Mammary epithelial cell (primary cell): ENCODE measurements around the gene PBXIP1.

ENCODE experiments used
- CTCF ChIP-seq, 2 donors: IDR thresholded peaks in 1 of 2; conservative IDR thresholded peaks in 1 of 2; 2 replicates each; pipeline ENCODE4 v1.5.1; 2011 to 2012; ENCODE audit warnings: inconsistent platforms in 2 of 2, low read length in 2 of 2, mild to moderate bottlenecking in 2 of 2, control low read depth in 1 of 2, low read depth in 1 of 2; ENCODE audit not compliant: insufficient read depth in 1 of 2; ENCODE audit errors: extremely low read depth in 1 of 2
- EZH2 ChIP-seq: IDR thresholded peaks from 2 replicates; pipeline ENCODE4 v1.6.1; 2012; ENCODE audit warnings: low read length, inconsistent platforms, borderline replicate concordance

- no peak for TF ChIP-seq CTCF (conservative IDR thresholded peaks at IDR 0.05 in 1 of 2, IDR thresholded peaks at IDR 0.05 in 1 of 2; ENCODE audit: extremely low read depth in 1 of 2, insufficient read depth in 1 of 2, low read depth in 1 of 2, low read length in 2 of 2)
- TF ChIP-seq EZH2: no peak
These were observed 7.0 kb upstream of the PBXIP1 start for GRCh38 chr1:154962795-154963330.
